ENCODE data around the gene VPS8. TPM values are rescaled to one million over a fixed set of nuclear protein-coding genes. Genes with fewer than 3 reads are reported as not detected.

The VPS8 gene
- total and polyA plus RNA-seq, 4 donors: 4.2 to 34.9 (median 22.9) TPM

DNA sequence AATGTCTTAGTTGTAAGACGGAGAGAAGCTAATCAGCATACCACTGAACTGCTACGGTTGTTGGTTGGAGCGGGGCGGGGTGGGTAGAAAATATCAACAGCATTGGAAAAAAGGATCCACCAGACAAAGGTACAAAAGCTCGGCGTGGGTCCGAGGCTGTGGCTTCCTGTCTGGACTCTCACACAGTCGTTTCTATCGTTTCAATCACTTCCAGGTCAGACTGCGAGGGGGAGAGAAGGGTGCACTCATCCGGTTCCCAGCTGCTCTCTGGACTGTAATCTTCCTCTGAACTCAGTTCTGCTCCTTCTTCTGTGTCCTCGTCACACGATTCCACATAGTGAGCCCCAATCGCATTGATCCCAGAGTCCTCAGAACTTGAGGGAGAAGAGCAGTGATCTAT lies 270.9 kb downstream of the VPS8 start:
- Histone ChIP-seq H3K27ac (ENCODE audit: low read depth in 1 of 2, low read length in 2 of 2) (no peak overlapping the region), H3K9ac (ENCODE audit: low read depth in 1 of 2, low read length in 2 of 2) (no peak overlapping the region), H3K4me1 (ENCODE audit: control insufficient read depth in 4 of 4, insufficient read depth in 4 of 4, low read length in 3 of 4) (no peaks in the 10 kb centered on the region), H3K4me3 (ENCODE audit: low read depth in 1 of 3, low read length in 3 of 3) (no peak overlapping the region), H3K9me3 (ENCODE audit: control insufficient read depth in 4 of 4, low read length in 3 of 4) (no peaks in the 10 kb centered on the region), H3K36me3 (ENCODE audit: control insufficient read depth in 4 of 4, insufficient read depth in 3 of 4, low read depth in 1 of 4, low read length in 3 of 4) (no peaks in the 10 kb centered on the region), H3K27me3 (ENCODE audit: control insufficient read depth in 4 of 4, insufficient read depth in 4 of 4, low read length in 3 of 4) (no peaks in the 10 kb centered on the region)
- DNase-seq (ENCODE audit: low spot score): no peak
- TF ChIP-seq HNF4A (conservative IDR thresholded peaks at IDR 0.05) (no peak), YY1 (IDR thresholded peaks at IDR 0.05) (no peak), FOXA1 (IDR thresholded peaks at IDR 0.05) (no peak), GABPA (IDR thresholded peaks at IDR 0.05 in 1 of 2, conservative IDR thresholded peaks at IDR 0.05 in 1 of 2) (no peak), HNF4G (IDR thresholded peaks at IDR 0.05) (no peak), JUND (IDR thresholded peaks at IDR 0.05) (no peak), RAD21 (IDR thresholded peaks at IDR 0.05) (no peak), EGR1 (IDR thresholded peaks at IDR 0.05; ENCODE audit: low read depth in 2 of 2) (no peak), REST (IDR thresholded peaks at IDR 0.05) (no peak), NR2F2 (IDR thresholded peaks at IDR 0.05) (no peak), MAX (IDR thresholded peaks at IDR 0.05) (no peak), SP1 (IDR thresholded peaks at IDR 0.05) (no peak), RXRA (IDR thresholded peaks at IDR 0.05) (no peak)
- 86% methylated on average over 14 of the region's 14 CpGs for WGBS

DNA sequence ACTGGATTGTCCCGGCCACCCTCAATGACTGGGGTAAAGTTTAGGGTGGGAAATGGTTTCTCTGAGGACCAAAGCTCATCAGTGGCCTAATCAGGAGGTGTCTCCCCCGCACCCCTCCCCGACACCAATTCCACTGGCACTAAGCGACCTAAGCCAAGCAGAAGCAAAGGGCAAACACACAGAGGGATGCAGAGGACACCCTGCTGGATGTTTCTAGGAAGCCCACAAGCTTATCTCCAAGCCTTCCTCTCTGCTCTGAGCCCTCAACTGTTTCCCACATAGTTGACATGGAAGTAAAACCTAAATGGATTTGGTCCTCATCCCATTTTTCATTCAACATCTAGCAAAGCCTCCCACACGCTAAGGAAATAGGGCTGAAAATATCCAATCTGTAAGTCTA lies 272.4 kb downstream of the VPS8 start:
- H3K27ac ChIP-seq (ENCODE audit: low read depth in 1 of 2, low read length in 2 of 2): no peak overlapping the region
- no peaks in the 10 kb centered on the region for H3K9me3 ChIP-seq (ENCODE audit: control insufficient read depth in 4 of 4, low read length in 3 of 4)
- H3K27me3 ChIP-seq (ENCODE audit: control insufficient read depth in 4 of 4, insufficient read depth in 4 of 4, low read length in 3 of 4): no peaks in the 10 kb centered on the region
- DNase-seq (ENCODE audit: low spot score): no peak
- 75% methylated on average over 5 of the region's 5 CpGs for WGBS
- no peak overlapping the region for H3K4me3 ChIP-seq (ENCODE audit: low read depth in 1 of 3, low read length in 3 of 3)
- H3K9ac ChIP-seq (ENCODE audit: low read depth in 1 of 2, low read length in 2 of 2): no peak overlapping the region
- TF ChIP-seq EGR1 (IDR thresholded peaks at IDR 0.05; ENCODE audit: low read depth in 2 of 2) (no peak), HNF4A (conservative IDR thresholded peaks at IDR 0.05) (no peak), FOXA2 (IDR thresholded peaks at IDR 0.05) (no peak), SP1 (IDR thresholded peaks at IDR 0.05) (no peak), RXRA (IDR thresholded peaks at IDR 0.05) (no peak), JUND (IDR thresholded peaks at IDR 0.05) (no peak), CTCF (IDR thresholded peaks at IDR 0.05; ENCODE audit: low read depth, low read length, missing input control) (no peak), NR2F2 (IDR thresholded peaks at IDR 0.05) (no peak), ATF3 (IDR thresholded peaks at IDR 0.05) (no peak), REST (IDR thresholded peaks at IDR 0.05) (no peak), FOXA1 (IDR thresholded peaks at IDR 0.05) (no peak), MAX (IDR thresholded peaks at IDR 0.05) (no peak), GABPA (IDR thresholded peaks at IDR 0.05 in 1 of 2, conservative IDR thresholded peaks at IDR 0.05 in 1 of 2) (no peak), YY1 (IDR thresholded peaks at IDR 0.05) (no peak), TAF1 (conservative IDR thresholded peaks at IDR 0.05) (no peak), RAD21 (IDR thresholded peaks at IDR 0.05) (no peak), HNF4G (IDR thresholded peaks at IDR 0.05) (no peak)
- TF ChIP-seq, protein P1, sequence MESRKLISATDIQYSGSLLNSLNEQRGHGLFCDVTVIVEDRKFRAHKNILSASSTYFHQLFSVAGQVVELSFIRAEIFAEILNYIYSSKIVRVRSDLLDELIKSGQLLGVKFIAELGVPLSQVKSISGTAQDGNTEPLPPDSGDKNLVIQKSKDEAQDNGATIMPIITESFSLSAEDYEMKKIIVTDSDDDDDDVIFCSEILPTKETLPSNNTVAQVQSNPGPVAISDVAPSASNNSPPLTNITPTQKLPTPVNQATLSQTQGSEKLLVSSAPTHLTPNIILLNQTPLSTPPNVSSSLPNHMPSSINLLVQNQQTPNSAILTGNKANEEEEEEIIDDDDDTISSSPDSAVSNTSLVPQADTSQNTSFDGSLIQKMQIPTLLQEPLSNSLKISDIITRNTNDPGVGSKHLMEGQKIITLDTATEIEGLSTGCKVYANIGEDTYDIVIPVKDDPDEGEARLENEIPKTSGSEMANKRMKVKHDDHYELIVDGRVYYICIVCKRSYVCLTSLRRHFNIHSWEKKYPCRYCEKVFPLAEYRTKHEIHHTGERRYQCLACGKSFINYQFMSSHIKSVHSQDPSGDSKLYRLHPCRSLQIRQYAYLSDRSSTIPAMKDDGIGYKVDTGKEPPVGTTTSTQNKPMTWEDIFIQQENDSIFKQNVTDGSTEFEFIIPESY (IDR thresholded peaks at IDR 0.05): no peak
- H3K4me1 ChIP-seq (ENCODE audit: control insufficient read depth in 4 of 4, insufficient read depth in 4 of 4, low read length in 3 of 4): no peaks in the 10 kb centered on the region
- no peaks in the 10 kb centered on the region for H3K36me3 ChIP-seq (ENCODE audit: control insufficient read depth in 4 of 4, insufficient read depth in 3 of 4, low read depth in 1 of 4, low read length in 3 of 4)

Data from liver (tissue), 9 donors.